ENCODE measurements around the gene GLUL. TPM values are rescaled to one million over a fixed set of nuclear protein-coding genes. Genes with fewer than 3 reads are reported as not detected.
A peak's percentile ranks its signal among the peaks of the same experiment; 100 is the strongest.

The GLUL gene
- 100 to 1,000 TPM; 379 to 565 (median 483) TPM for total RNA-seq

DNA sequence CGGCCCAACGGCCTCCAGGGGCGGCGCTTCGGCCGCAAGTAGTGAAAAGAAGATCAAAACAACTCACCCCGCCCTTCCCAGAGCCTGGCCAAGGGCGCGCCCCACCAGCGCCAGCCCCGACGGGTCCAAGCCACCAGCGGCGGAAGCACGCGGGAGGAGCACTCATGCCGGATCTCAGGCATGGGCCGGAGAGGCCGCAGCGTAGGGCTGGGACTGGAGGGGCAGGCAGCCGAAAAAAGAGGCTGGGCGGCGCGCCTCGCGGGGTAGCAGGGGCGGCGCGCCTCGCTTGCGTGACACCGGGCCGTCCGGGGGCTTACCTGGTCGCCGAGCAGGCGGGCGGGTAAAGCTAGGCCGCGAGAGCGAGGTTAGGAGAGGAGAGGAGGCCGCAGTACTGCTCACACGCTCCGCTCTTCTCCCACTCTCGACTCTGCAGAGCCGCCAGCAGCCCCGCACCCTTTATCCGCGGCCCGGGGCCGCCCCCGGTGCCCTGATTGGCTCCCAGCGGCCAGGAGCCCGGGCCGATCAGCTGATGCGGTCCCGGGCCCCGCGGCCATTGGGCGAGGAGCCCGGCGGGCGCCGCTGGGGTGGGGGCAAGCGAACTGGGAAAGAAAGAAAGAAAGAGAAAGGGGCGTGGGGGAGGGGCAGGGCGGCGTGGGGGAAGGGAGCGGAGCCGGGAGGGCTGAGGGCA, at the start of gene GLUL:
GLUL (minus strand) TSS at position 429 of the 688 bp plus-strand sequence. CDS start 3,053 bp downstream, outside the sequence.
- peak within 1 kb of the TSS; percentile 81 to 97 for H3K4me3 ChIP-seq
- no peaks in the 10 kb centered on the region for H3K9me3 ChIP-seq
- TF ChIP-seq POLR2A (IDR thresholded peaks at IDR 0.05) (peak; percentile 93 to 99), CTCF (IDR thresholded peaks at IDR 0.05) (peak in 1 of 4 experiments; percentile 3)
- DNase-seq: peak; percentile 94 to 95
- no peaks in the 10 kb centered on the region for H3K27me3 ChIP-seq
- peaks cover 0 to 4% of the 10 kb centered on the region in 2 donors for H3K4me1 ChIP-seq
- peak within 1 kb of the TSS; percentile 98 to 99 for H3K27ac ChIP-seq
- intact Hi-C loops (cut with DNase I; ENCODE audit: low total_unique reads): loop anchor here (5.0 kb wide), 1 partner anchor 249 kb away; no protein-coding TSS in a partner anchor
- no peaks in the 10 kb centered on the region for H3K36me3 ChIP-seq

DNA sequence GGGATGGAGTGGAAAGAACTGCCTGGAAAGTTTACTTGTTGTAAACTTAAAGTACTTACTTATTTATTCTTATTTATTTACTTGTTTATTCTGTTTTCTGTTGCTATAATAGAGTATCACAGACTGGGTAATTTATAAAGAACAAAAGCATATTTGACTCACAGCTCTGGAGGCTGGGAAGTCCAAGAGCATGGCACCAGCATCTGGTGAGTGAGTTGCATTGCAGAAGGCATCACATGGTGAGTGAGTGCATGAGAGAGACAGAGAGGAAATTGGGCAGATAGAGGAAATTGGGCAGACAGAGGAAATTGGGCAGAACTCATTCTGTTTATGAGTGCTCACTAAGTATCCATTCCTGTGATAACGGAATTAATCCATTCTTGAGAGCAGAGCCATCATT, 46.7 kb upstream of the GLUL start:
- intact Hi-C loops (cut with DNase I; ENCODE audit: low total_unique reads): no loop called here

DNA sequence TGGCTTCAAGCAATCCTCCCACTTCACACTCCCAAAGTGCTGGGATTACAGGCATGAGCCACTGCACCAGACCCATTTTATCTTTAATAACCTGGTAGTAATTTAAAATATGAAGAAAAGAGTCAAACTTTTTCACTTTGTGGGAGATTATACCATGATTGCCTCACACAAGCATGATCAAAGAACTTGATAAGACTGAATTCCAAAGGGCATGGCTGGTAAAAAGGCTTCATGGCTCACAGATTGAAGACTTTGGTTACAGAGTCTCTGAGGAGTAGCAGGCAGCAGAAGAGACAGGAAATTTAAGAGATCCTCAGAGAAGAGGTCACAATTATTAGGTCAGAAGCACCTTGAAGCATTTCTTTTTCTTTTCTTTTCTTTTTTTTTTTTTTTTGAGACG, 42.0 kb upstream of the GLUL start:
- DNase-seq: no peak
- Histone ChIP-seq H3K4me3 (no peak overlapping the region), H3K4me1 (no peaks in the 10 kb centered on the region), H3K27me3 (no peaks in the 10 kb centered on the region), H3K27ac (no peak overlapping the region), H3K9me3 (no peaks in the 10 kb centered on the region), H3K36me3 (no peaks in the 10 kb centered on the region)
- TF ChIP-seq POLR2A (IDR thresholded peaks at IDR 0.05) (no peak), CTCF (IDR thresholded peaks at IDR 0.05) (no peak)
- intact Hi-C loops (cut with DNase I; ENCODE audit: low total_unique reads): no loop called here

More for the DNA sequence above, 46.7 kb upstream of the GLUL start:
- no peak for DNase-seq
- H3K27me3 ChIP-seq: no peaks in the 10 kb centered on the region
- no peak overlapping the region for H3K27ac ChIP-seq
- H3K36me3 ChIP-seq: no peaks in the 10 kb centered on the region
- H3K4me3 ChIP-seq: no peak overlapping the region
- H3K4me1 ChIP-seq: no peaks in the 10 kb centered on the region
- H3K9me3 ChIP-seq: no peaks in the 10 kb centered on the region
- no peak for TF ChIP-seq CTCF (IDR thresholded peaks at IDR 0.05)
- TF ChIP-seq POLR2A (IDR thresholded peaks at IDR 0.05): no peak

- H3K4me3 ChIP-seq: no peak overlapping the region
- intact Hi-C loops (cut with DNase I; ENCODE audit: low total_unique reads): no loop called here
- H3K36me3 ChIP-seq: no peaks in the 10 kb centered on the region
- H3K27ac ChIP-seq: no peak overlapping the region
- no peaks in the 10 kb centered on the region for H3K9me3 ChIP-seq
- H3K4me1 ChIP-seq: no peaks in the 10 kb centered on the region
- TF ChIP-seq CTCF (IDR thresholded peaks at IDR 0.05) (no peak), POLR2A (IDR thresholded peaks at IDR 0.05) (no peak)
- H3K27me3 ChIP-seq: no peaks in the 10 kb centered on the region
- DNase-seq: no peak
These were observed 39.7 kb upstream of the GLUL start for GRCh38 chr1:182431278-182431677.

- Histone ChIP-seq H3K4me3 (no peak overlapping the region), H3K4me1 (no peaks in the 10 kb centered on the region), H3K27me3 (no peaks in the 10 kb centered on the region), H3K27ac (no peak overlapping the region), H3K9me3 (no peaks in the 10 kb centered on the region), H3K36me3 (no peaks in the 10 kb centered on the region)
- intact Hi-C loops (cut with DNase I; ENCODE audit: low total_unique reads): no loop called here
- no peak for TF ChIP-seq POLR2A (IDR thresholded peaks at IDR 0.05)
- no peak for TF ChIP-seq CTCF (IDR thresholded peaks at IDR 0.05)
- DNase-seq: no peak
These were observed 38.9 kb upstream of the GLUL start for GRCh38 chr1:182430263-182431068.

Data from uterus (tissue), 4 donors.